GM21619 (cell line): ENCODE data around the gene CAMSAP1.

ENCODE experiments used
- ATAC-seq: cut with Tn5 transposase; IDR thresholded peaks from one replicate; pipeline ENCODE4 v1.9.1; 2021; ENCODE audit not compliant: unreplicated experiment

Gene CAMSAP1

GRCh38 chr9:135939351-135940265 is 32.3 kb upstream of the CAMSAP1 start:
- ATAC-seq, result no peak

GRCh38 chr9:135937521-135938489 is 30.5 kb upstream of the CAMSAP1 start:
- ATAC-seq, result no peak

GRCh38 chr9:135933114-135933513 is 25.8 kb upstream of the CAMSAP1 start:
- no peak for ATAC-seq

- no peak for ATAC-seq
Observed at GRCh38 chr9:135932656-135933055, 25.3 kb upstream of the CAMSAP1 start.

GRCh38 chr9:135931349-135931820 is 24.0 kb upstream of the CAMSAP1 start:
- ATAC-seq, result no peak

- no peak for ATAC-seq
Observed at GRCh38 chr9:135930446-135931345, 23.4 kb upstream of the CAMSAP1 start.

GRCh38 chr9:135929656-135930445 is 22.5 kb upstream of the CAMSAP1 start:
- no peak for ATAC-seq

- no peak for ATAC-seq
Observed at GRCh38 chr9:135928731-135929655, 21.6 kb upstream of the CAMSAP1 start.

- ATAC-seq, result no peak
Observed at GRCh38 chr9:135928074-135928730, 20.9 kb upstream of the CAMSAP1 start.

- no peak for ATAC-seq
Observed at GRCh38 chr9:135927195-135928013, 20.1 kb upstream of the CAMSAP1 start.

GRCh38 chr9:135926402-135927194 is 19.3 kb upstream of the CAMSAP1 start:
- no peak for ATAC-seq

- no peak for ATAC-seq
Observed at GRCh38 chr9:135925496-135926133, 18.3 kb upstream of the CAMSAP1 start.

GRCh38 chr9:135924628-135925338 is 17.4 kb upstream of the CAMSAP1 start:
- no peak for ATAC-seq

- ATAC-seq, result no peak
Observed at GRCh38 chr9:135923508-135923907, 16.2 kb upstream of the CAMSAP1 start.

GRCh38 chr9:135921749-135922310 is 14.5 kb upstream of the CAMSAP1 start:
- ATAC-seq, result no peak
